H1 (cell line): ENCODE measurements around the gene LENG1. TPM values are rescaled to one million over a fixed set of nuclear protein-coding genes. Genes with fewer than 3 reads are reported as not detected.
A peak's percentile ranks its signal among the peaks of the same experiment; 100 is the strongest.

ENCODE experiments used
- CHD2 ChIP-seq: IDR thresholded peaks from 2 replicates; pipeline ENCODE4 v1.6.1; 2012; ENCODE audit warnings: low read length, improper control_type of control experiment
- SIN3A ChIP-seq, 2 experiments: IDR thresholded peaks in 1 of 2; conservative IDR thresholded peaks in 1 of 2; 2 replicates each; pipeline ENCODE4 v1.6.1; 2011 to 2012; ENCODE audit warnings: low read length in 2 of 2, improper control_type of control experiment in 1 of 2, low read depth in 1 of 2, mild to moderate bottlenecking in 1 of 2
- TBP ChIP-seq: IDR thresholded peaks from 2 replicates; pipeline ENCODE4 v1.6.1; 2011; ENCODE audit warnings: low read depth, low read length, improper control_type of control experiment
- polyA plus RNA-seq, 7 experiments: library from polyadenylated mRNA; depleted of rRNA in 3 of 7; stranded (reverse) in 5 of 7; unstranded in 2 of 7; fragments of >200 nt in 5 of 7; fragments of 200-250 nt in 2 of 7; gene quantifications; 1 replicate in 5 of 7; 2 replicates in 1 of 7; 4 replicates in 1 of 7; pipeline versions ENCODE4 v1.2.1 to v1.2.3, GENCODE V29; 2011 to 2013; ENCODE audit warnings: missing spikeins in 2 of 7, mixed read lengths in 2 of 7
- total RNA-seq: library from RNA; stranded (reverse); fragmentation: NEBNext Ultra II Directional; extraction: Animal tissue kit (Norgen Biotek cat#: 25700); gene quantifications from 2 replicates; pipeline ENCODE4 v1.2.1, GENCODE V29; 2021

The LENG1 gene
- total and polyA plus RNA-seq, 2 of the 8 experiments (the other 6 are each of a cell fraction or from before 2014, with no cell fraction given), result 1.2 to 4.4 TPM

- TF ChIP-seq CHD2 (peak; percentile 94), SIN3A (conservative IDR thresholded peaks at IDR 0.05 in 1 of 2, IDR thresholded peaks at IDR 0.05 in 1 of 2; ENCODE audit: low read depth in 1 of 2, low read length in 2 of 2) (peak in 1 of 2 experiments; percentile 67; a peak in 2 of 4 replicates), TBP (peak; percentile 64)
- TF ChIP-seq, all 59 proteins: peak for 13
Observed at GRCh38 chr19:54136864-54137698, 22.4 kb downstream of the LENG1 start (continued).
